ENCODE results near the gene PYM1. TPM values are rescaled to one million over a fixed set of nuclear protein-coding genes. Genes with fewer than 3 reads are reported as not detected.

PYM1 gene
- polyA plus RNA-seq, 1 experiment = 35.3 TPM

DNA sequence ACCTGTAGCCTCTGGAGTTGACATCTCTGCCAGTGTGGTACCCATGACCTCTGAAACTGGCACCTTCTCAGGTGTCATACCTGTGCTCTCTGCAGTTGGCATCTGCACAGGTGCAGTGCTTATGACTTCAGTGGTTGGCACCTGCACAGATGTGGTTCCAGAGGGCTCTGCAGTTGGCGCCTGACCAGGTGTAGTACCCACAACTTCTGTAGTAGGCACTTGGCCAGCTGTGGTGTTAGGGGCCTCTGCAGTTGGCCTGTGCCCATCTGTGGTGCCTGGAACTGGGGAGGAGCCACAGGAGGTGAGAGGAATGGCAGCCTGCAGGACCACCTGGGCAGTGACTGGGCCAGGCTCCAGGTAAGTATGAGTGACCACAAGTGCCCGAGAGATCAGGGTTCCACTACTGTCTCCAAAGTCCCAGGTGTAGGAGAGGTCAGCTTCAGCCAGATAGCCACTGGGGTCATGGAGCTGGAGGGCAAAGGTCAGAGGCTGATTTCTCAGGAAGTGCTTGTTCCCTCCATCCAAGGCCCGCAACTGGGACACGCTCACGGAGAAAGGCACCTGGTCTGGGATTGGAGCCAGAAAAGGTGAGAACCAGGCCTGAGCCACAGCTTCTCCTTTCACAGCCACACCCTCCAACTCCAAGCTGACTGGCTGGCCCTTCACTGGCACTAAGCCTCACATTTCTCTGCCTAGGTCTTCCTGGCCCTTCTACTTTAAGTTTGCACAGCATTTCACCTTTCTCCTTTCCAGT is 29.6 kb upstream of the PYM1 start:
- TF ChIP-seq, protein P1, sequence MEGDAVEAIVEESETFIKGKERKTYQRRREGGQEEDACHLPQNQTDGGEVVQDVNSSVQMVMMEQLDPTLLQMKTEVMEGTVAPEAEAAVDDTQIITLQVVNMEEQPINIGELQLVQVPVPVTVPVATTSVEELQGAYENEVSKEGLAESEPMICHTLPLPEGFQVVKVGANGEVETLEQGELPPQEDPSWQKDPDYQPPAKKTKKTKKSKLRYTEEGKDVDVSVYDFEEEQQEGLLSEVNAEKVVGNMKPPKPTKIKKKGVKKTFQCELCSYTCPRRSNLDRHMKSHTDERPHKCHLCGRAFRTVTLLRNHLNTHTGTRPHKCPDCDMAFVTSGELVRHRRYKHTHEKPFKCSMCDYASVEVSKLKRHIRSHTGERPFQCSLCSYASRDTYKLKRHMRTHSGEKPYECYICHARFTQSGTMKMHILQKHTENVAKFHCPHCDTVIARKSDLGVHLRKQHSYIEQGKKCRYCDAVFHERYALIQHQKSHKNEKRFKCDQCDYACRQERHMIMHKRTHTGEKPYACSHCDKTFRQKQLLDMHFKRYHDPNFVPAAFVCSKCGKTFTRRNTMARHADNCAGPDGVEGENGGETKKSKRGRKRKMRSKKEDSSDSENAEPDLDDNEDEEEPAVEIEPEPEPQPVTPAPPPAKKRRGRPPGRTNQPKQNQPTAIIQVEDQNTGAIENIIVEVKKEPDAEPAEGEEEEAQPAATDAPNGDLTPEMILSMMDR (IDR thresholded peaks at IDR 0.05; ENCODE audit: low read depth, low read length) = no peak
- no peak for DNase-seq (ENCODE audit: low read depth, low spot score)
- no peak overlapping the region for H3K4me3 ChIP-seq (ENCODE audit: low read depth, low read length)
- H3K27me3 ChIP-seq (ENCODE audit: control insufficient read depth, insufficient read depth, low read length) = peaks cover 2% of the 10 kb centered on the region
- no peak overlapping the region for H3K27ac ChIP-seq (ENCODE audit: low read depth, low read length)
- ChIA-PET POLR2A (interaction anchor here (0.6 kb wide), 1 partner anchor 25 kb away, joined by 5 read pairs; no protein-coding TSS in a partner anchor), CTCF (interaction anchor here (0.8 to 2.2 kb wide), 3 partner anchors 17 to 72 kb away, joined by 3 to 6 read pairs (median 5); no protein-coding TSS in a partner anchor)
- H3K9me3 ChIP-seq (ENCODE audit: control insufficient read depth, insufficient read depth, low read length) = no peaks in the 10 kb centered on the region

DNA sequence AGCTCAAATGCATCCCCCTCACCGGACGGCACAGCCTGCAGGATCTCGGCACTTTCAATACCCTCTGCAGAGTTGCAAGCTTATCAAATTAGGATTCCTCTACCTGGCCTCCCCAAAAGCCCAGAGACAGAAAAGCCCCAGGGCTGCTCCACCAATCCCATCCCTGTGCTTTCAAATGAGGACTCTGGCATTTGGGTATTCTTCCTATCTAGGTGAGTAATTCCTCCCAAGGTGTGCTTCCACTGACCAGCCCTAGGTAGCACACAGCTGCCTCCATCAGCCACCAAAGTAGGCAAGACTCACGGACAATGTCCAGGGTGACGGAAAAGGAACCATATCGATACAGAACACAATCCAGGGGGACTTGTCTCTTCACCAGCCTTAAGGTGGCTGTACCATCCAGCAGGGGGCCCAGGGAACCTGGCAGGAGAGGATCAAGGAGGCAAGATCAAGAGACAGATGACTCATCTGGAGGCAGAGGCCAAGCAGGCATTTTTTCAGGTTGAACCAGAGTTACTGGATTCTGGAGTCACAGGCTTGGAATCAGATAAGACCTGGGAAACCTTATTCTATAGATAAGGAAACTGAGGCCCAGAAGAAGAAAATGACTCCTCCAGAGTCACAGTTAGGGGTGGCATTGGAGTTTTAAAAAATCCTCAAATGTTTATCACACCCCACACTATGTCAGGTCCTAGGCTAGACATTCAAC is 28.3 kb upstream of the PYM1 start:
- H3K27me3 ChIP-seq (ENCODE audit: control insufficient read depth, insufficient read depth, low read length) = peaks cover 2% of the 10 kb centered on the region
- H3K4me3 ChIP-seq (ENCODE audit: low read depth, low read length) = no peak overlapping the region
- H3K27ac ChIP-seq (ENCODE audit: low read depth, low read length) = no peak overlapping the region
- ChIA-PET CTCF (interaction anchor here (0.6 to 2.2 kb wide), 6 partner anchors 15 to 234 kb away, joined by 3 to 6 read pairs (median 4); no protein-coding TSS in a partner anchor), POLR2A (interaction anchor here (0.5 to 0.7 kb wide), 2 partner anchors 28 to 48 kb away, joined by 3 to 5 read pairs; partner anchors contain the start of gene PYM1)
- no peaks in the 10 kb centered on the region for H3K9me3 ChIP-seq (ENCODE audit: control insufficient read depth, insufficient read depth, low read length)
- TF ChIP-seq, protein P1 (IDR thresholded peaks at IDR 0.05; ENCODE audit: low read depth, low read length) = peak; percentile 57
- no peak for DNase-seq (ENCODE audit: low read depth, low spot score)

DNA sequence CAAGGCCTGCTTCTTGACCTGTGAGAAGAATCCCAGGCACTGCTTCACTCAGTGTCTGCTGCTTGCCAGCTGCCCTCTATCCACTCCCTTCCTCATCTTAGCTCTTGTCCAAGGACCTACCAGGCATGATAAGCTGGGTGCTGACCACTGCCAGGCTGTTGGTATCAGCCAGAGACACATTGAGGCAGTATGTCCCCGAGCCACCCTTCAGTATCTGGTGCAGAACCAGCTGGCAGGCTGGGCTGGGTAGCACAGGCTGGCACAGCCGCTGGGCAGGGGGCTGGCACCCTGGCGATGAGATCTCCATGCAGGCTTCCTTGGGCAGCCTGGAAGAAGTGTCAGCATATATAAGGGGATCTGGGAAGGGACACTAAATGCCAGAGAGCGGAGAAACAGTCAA is 27.6 kb upstream of the PYM1 start:
- POLR2A ChIA-PET = interaction anchor here (0.5 to 0.7 kb wide), 2 partner anchors 28 to 47 kb away, joined by 3 to 5 read pairs; partner anchors contain the start of gene PYM1
- no peak overlapping the region for H3K4me3 ChIP-seq (ENCODE audit: low read depth, low read length)
- CTCF ChIA-PET = interaction anchor here (0.6 to 2.2 kb wide), 5 partner anchors 15 to 235 kb away, joined by 3 to 5 read pairs (median 3); no protein-coding TSS in a partner anchor
- H3K9me3 ChIP-seq (ENCODE audit: control insufficient read depth, insufficient read depth, low read length) = no peaks in the 10 kb centered on the region
- peaks cover 2% of the 10 kb centered on the region for H3K27me3 ChIP-seq (ENCODE audit: control insufficient read depth, insufficient read depth, low read length)
- DNase-seq (ENCODE audit: low read depth, low spot score) = no peak
- no peak overlapping the region for H3K27ac ChIP-seq (ENCODE audit: low read depth, low read length)
- TF ChIP-seq, protein P1 (IDR thresholded peaks at IDR 0.05; ENCODE audit: low read depth, low read length) = no peak

DNA sequence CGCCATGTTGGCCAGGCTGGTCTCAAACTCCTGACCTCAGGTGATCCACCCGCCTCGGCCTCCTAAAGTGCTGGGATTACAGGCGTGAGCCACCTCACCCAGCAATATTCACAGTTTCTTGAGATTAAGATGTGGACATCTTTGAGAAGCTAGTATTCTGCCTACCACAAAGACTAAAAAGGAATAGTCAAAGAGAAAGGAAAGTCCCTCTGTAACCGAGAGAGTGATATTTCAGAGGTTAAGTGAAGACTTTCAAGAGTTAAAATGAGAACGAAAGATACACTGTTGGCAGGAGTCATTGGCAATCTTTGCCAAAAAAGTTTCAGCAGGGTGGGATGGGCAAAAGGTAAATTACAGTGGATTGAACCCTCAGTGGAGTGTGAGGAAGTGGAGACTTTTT is 18.9 kb upstream of the PYM1 start:
- TF ChIP-seq, protein P1 (IDR thresholded peaks at IDR 0.05; ENCODE audit: low read depth, low read length) = no peak
- ChIA-PET CTCF (interaction anchor here (0.7 to 3.5 kb wide), 3 partner anchors 13 to 208 kb away, joined by 4 to 11 read pairs (median 10); no protein-coding TSS in a partner anchor), POLR2A (no interaction called here)
- Histone ChIP-seq H3K27me3 (ENCODE audit: control insufficient read depth, insufficient read depth, low read length) (no peaks in the 10 kb centered on the region), H3K9me3 (ENCODE audit: control insufficient read depth, insufficient read depth, low read length) (no peaks in the 10 kb centered on the region), H3K27ac (ENCODE audit: low read depth, low read length) (no peak overlapping the region), H3K4me3 (ENCODE audit: low read depth, low read length) (no peak overlapping the region)
- DNase-seq (ENCODE audit: low read depth, low spot score) = no peak
